Caco-2 (cell line): ENCODE measurements around the gene ASB8. TPM values are rescaled to one million over a fixed set of nuclear protein-coding genes. Genes with fewer than 3 reads are reported as not detected.

Experiments used
- BruUV-seq: library from RNA; stranded (reverse); fragments of 400-500 nt; replicated peaks from 2 replicates; lab custom pipeline; 2021; lab: Mats Ljungman, UMichigan
- CTCF ChIA-PET: fragments of 300-600 bp; sonication (Branson Sonifier 250); formaldehyde crosslinking; loops from one replicate; lab custom pipeline; 2022; ENCODE audit warnings: antibody characterized with exemption; lab: Charles Lee
- POLR2A ChIA-PET: fragments of 300-600 bp; sonication (Branson Sonifier 250); formaldehyde crosslinking; loops from one replicate; lab custom pipeline; 2022; ENCODE audit warnings: antibody characterized with exemption; lab: Charles Lee
- DNase-seq, 2 experiments: peaks; one replicate each; pipeline versions ENCODE4 v3.0.0 to v3.0.0-alpha.2; 2020 to 2022
- H3K27me3 ChIP-seq: replicated peaks from 2 replicates; pipeline ENCODE4 v1.6.0; 2011; ENCODE audit warnings: low read length; ENCODE audit not compliant: control insufficient read depth, insufficient read depth
- H3K36me3 ChIP-seq: 2 replicates; pipeline ENCODE4 v1.5.1; 2011; ENCODE audit warnings: low read length; ENCODE audit not compliant: control insufficient read depth, insufficient read depth
- H3K4me1 ChIP-seq: fragments of 250-450 bp; sonication (Bioruptor Pico); 2 replicates; pipeline ENCODE4 v1.5.1; 2020; ENCODE audit warnings: mild to moderate bottlenecking
- H3K4me3 ChIP-seq: 2 replicates; pipeline ENCODE4 v1.5.1; 2011; ENCODE audit warnings: low read depth, mild to moderate bottlenecking, control low read depth, low read length
- H3K9me3 ChIP-seq: fragments of 250-450 bp; sonication (Bioruptor Pico); 2 replicates; pipeline ENCODE4 v1.5.1; 2020; ENCODE audit warnings: mild to moderate bottlenecking, moderate library complexity
- H3K27ac Mint-ChIP-seq: one replicate; pipeline ENCODE4 v1.8.0; 2022; ENCODE audit warnings: mixed read lengths; ENCODE audit not compliant: unreplicated experiment
- H3K27me3 Mint-ChIP-seq: one replicate; pipeline ENCODE4 v1.8.0; 2022; ENCODE audit warnings: mixed read lengths; ENCODE audit not compliant: insufficient read depth, unreplicated experiment
- H3K36me3 Mint-ChIP-seq: one replicate; pipeline ENCODE4 v1.8.0; 2022; ENCODE audit warnings: mild to moderate bottlenecking, mixed read lengths; ENCODE audit not compliant: insufficient read depth, unreplicated experiment
- H3K4me1 Mint-ChIP-seq: one replicate; pipeline ENCODE4 v1.8.0; 2022; ENCODE audit warnings: low read depth, mixed read lengths; ENCODE audit not compliant: unreplicated experiment
- H3K4me3 Mint-ChIP-seq: one replicate; pipeline ENCODE4 v1.8.0; 2022; ENCODE audit warnings: mild to moderate bottlenecking, moderate library complexity, mixed read lengths; ENCODE audit not compliant: unreplicated experiment
- H3K9me3 Mint-ChIP-seq: one replicate; pipeline ENCODE4 v1.8.0; 2022; ENCODE audit warnings: mixed read lengths; ENCODE audit not compliant: unreplicated experiment
- CTCF ChIP-seq, 2 experiments: fragments of 200-600 bp in 1 of 2; IDR thresholded peaks; 1 replicate in 1 of 2; 2 replicates in 1 of 2; pipeline versions ENCODE4 v1.5.1 to v1.8.0; 2011 to 2022; ENCODE audit warnings: antibody characterized with exemption in 1 of 2, control low read depth in 1 of 2, inconsistent platforms in 1 of 2, low read depth in 1 of 2, low read length in 1 of 2, mild to moderate bottlenecking in 1 of 2, moderate library complexity in 1 of 2; ENCODE audit not compliant: insufficient read depth in 1 of 2, severe bottlenecking in 1 of 2, unreplicated experiment in 1 of 2
- intact Hi-C: fragments of 100-400 bp; cut with micrococcal nuclease; formaldehyde crosslinking; loops from one replicate; pipeline ENCODE4 v1.10.0; 2022; ENCODE audit not compliant: unreplicated experiment
- total RNA-seq: library from RNA; stranded (reverse); gene quantifications from 2 replicates; pipeline ENCODE4 v1.2.3, GENCODE V29; 2022

ASB8 gene
- total RNA-seq, 1 experiment from 2014 or later, result 30.6 TPM

DNA sequence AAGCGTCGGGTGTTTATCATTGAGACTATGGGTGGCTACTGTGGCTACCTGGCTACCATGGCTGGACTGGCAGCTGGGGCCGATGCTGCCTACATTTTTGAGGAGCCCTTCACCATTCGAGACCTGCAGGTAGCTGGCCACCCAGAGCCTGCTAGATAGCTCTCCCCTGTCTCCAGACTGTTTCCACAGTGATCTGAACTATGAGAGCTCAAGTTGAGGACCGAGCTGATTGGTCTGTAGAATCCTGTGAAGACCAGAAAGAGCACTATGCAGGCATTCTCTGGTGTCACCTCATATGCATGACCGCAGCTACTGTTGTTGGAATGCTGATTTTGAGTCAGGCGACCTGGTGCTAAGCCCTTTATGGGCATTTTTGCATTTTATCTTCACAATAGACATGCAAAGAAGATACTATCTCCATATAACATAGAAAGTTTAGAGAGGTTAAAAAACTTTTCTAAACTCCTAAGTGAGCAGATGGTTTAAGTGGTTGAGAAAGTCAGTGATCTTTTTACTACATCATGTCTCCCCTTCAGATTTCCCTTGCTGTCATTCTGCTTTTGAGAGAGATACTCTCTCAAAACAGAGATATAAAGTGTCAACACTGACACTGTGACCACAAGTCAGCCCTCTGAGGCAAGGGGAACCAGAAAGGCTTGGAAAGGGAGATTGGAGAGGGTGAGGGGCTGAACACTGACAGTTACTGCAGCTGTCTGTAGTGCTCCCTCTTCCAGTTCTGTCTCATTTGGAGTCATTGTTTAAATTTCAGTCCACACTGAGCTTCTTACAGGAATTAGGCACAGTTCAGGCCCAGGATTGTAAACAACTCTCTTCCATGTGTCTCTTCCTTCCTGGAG lies 14.3 kb downstream of the ASB8 start:
- ChIA-PET CTCF (no interaction called here), POLR2A (no interaction called here)
- intact Hi-C loops, result no loop called here
- no peaks in the 10 kb centered on the region for H3K4me1 ChIP-seq
- peaks cover 24% of the 10 kb centered on the region for H3K36me3 Mint-ChIP-seq
- no peaks in the 10 kb centered on the region for H3K4me1 Mint-ChIP-seq
- no peak overlapping the region for H3K4me3 Mint-ChIP-seq
- H3K9me3 ChIP-seq, result no peaks in the 10 kb centered on the region
- H3K4me3 ChIP-seq, result no peak overlapping the region
- H3K27ac Mint-ChIP-seq, result no peak overlapping the region
- no peak for DNase-seq
- no peaks in the 10 kb centered on the region for H3K9me3 Mint-ChIP-seq
- no peaks in the 10 kb centered on the region; the same call in none of the 2 replicates for H3K36me3 ChIP-seq
- H3K27me3 Mint-ChIP-seq, result no peaks in the 10 kb centered on the region
- H3K27me3 ChIP-seq, result no peaks in the 10 kb centered on the region
- BruUV-seq, result no TSS peak
- no peak for TF ChIP-seq CTCF (IDR thresholded peaks at IDR 0.05; ENCODE audit: insufficient read depth in 1 of 2, low read depth in 1 of 2, low read length in 1 of 2, severe bottlenecking in 1 of 2, unreplicated experiment in 1 of 2)

GRCh38 chr12:48135027-48135426 lies 22.3 kb downstream of the ASB8 start:
- ChIA-PET CTCF (no interaction called here), POLR2A (no interaction called here)
- no TSS peak for BruUV-seq
- H3K9me3 ChIP-seq, result no peaks in the 10 kb centered on the region
- no peaks in the 10 kb centered on the region for H3K4me1 Mint-ChIP-seq
- no peaks in the 10 kb centered on the region for H3K9me3 Mint-ChIP-seq
- peaks cover 7% of the 10 kb centered on the region for H3K36me3 ChIP-seq
- DNase-seq, result no peak
- no peaks in the 10 kb centered on the region for H3K27me3 ChIP-seq
- H3K27me3 Mint-ChIP-seq, result no peaks in the 10 kb centered on the region
- peaks cover 23% of the 10 kb centered on the region for H3K36me3 Mint-ChIP-seq
- no peaks in the 10 kb centered on the region for H3K4me1 ChIP-seq
- no peak overlapping the region for H3K27ac Mint-ChIP-seq
- intact Hi-C loops, result no loop called here
- TF ChIP-seq CTCF (IDR thresholded peaks at IDR 0.05; ENCODE audit: insufficient read depth in 1 of 2, low read depth in 1 of 2, low read length in 1 of 2, severe bottlenecking in 1 of 2, unreplicated experiment in 1 of 2), result no peak
- no peak overlapping the region for H3K4me3 Mint-ChIP-seq
- no peak overlapping the region for H3K4me3 ChIP-seq

DNA sequence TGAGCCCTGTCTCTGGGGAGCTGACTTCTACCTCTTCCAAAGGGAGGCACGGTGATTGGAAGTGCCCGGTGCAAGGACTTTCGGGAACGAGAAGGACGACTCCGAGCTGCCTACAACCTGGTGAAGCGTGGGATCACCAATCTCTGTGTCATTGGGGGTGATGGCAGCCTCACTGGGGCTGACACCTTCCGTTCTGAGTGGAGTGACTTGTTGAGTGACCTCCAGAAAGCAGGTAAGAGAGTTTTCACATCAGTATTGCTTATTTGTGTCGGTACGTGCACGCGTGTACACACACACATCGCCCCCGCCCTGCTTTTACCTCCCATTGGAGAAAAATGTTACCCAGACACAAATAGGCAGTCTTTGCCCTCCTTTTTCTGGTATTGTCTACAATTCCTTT lies 24.5 kb downstream of the ASB8 start:
- ChIA-PET POLR2A (no interaction called here), CTCF (no interaction called here)
- Histone ChIP-seq H3K4me3 (no peak overlapping the region), H3K36me3 (peaks cover 7% of the 10 kb centered on the region), H3K4me1 (no peaks in the 10 kb centered on the region), H3K27me3 (no peaks in the 10 kb centered on the region), H3K9me3 (no peaks in the 10 kb centered on the region)
- Mint-ChIP-seq H3K4me1 (no peaks in the 10 kb centered on the region), H3K27ac (no peak overlapping the region), H3K9me3 (no peaks in the 10 kb centered on the region), H3K36me3 (peaks cover 19% of the 10 kb centered on the region), H3K27me3 (no peaks in the 10 kb centered on the region), H3K4me3 (no peak overlapping the region)
- intact Hi-C loops, result no loop called here
- no peak for DNase-seq
- BruUV-seq, result no TSS peak
- TF ChIP-seq CTCF (IDR thresholded peaks at IDR 0.05; ENCODE audit: insufficient read depth in 1 of 2, low read depth in 1 of 2, low read length in 1 of 2, severe bottlenecking in 1 of 2, unreplicated experiment in 1 of 2), result no peak
